Stimulated activated CD4-positive, alpha-beta T cell treated with anti-CD3 and anti-CD28 coated beads, Interleukin-2, amount 100 ng/mL, for 48 hours (primary cell): ENCODE measurements around the gene CCDC177.

Experiments used
- DNase-seq, 2 donors: peaks; one replicate each; pipeline ENCODE4 v3.0.0-alpha.2; 2020

CCDC177 gene

GRCh38 chr14:69525896-69526295 lies 48.8 kb downstream of the CCDC177 start:
- no peak for DNase-seq

GRCh38 chr14:69522026-69522425 lies 52.6 kb downstream of the CCDC177 start:
- no peak for DNase-seq
